Measurements from ENCODE around the gene TAF1D.

Gene TAF1D

GRCh38 chr11:93772123-93772522 is 30.8 kb upstream of the TAF1D start:
- TF ChIP-seq POU6F1 (CRISPR knock-in tag; IDR thresholded peaks at IDR 0.05; ENCODE audit: borderline replicate concordance, low read depth) (no peak), TOX (CRISPR knock-in tag; IDR thresholded peaks at IDR 0.05; ENCODE audit: borderline replicate concordance) (no peak), ARNTL (CRISPR knock-in tag; IDR thresholded peaks at IDR 0.05; ENCODE audit: borderline replicate concordance, low read depth) (no peak), RARB (CRISPR knock-in tag; IDR thresholded peaks at IDR 0.05) (no peak), CREB5 (CRISPR knock-in tag; IDR thresholded peaks at IDR 0.05; ENCODE audit: low read depth) (no peak), TCF4 (CRISPR knock-in tag; IDR thresholded peaks at IDR 0.05; ENCODE audit: borderline replicate concordance) (no peak), PPARA (CRISPR knock-in tag; IDR thresholded peaks at IDR 0.05; ENCODE audit: borderline replicate concordance) (no peak)
- ATAC-seq: no peak

GRCh38 chr11:93770160-93770559 is 28.9 kb upstream of the TAF1D start:
- no peak for ATAC-seq
- no peak for TF ChIP-seq BACH2 (CRISPR knock-in tag; IDR thresholded peaks at IDR 0.05; ENCODE audit: borderline replicate concordance)
- TF ChIP-seq ZNF565 (CRISPR knock-in tag; conservative IDR thresholded peaks at IDR 0.05; ENCODE audit: low read depth): no peak
- no peak for TF ChIP-seq ESRRG (CRISPR knock-in tag; IDR thresholded peaks at IDR 0.05)
- TF ChIP-seq ZNF70 (CRISPR knock-in tag; IDR thresholded peaks at IDR 0.05): no peak
- TF ChIP-seq TOX (CRISPR knock-in tag; IDR thresholded peaks at IDR 0.05; ENCODE audit: borderline replicate concordance): no peak
- TF ChIP-seq ZFP3 (CRISPR knock-in tag; IDR thresholded peaks at IDR 0.05): no peak
- TF ChIP-seq ARNTL (CRISPR knock-in tag; IDR thresholded peaks at IDR 0.05; ENCODE audit: borderline replicate concordance, low read depth): no peak

GRCh38 chr11:93767018-93767417 is 25.7 kb upstream of the TAF1D start:
- no peak for TF ChIP-seq POU6F1 (CRISPR knock-in tag; IDR thresholded peaks at IDR 0.05; ENCODE audit: borderline replicate concordance, low read depth)
- no peak for TF ChIP-seq ISL1 (CRISPR knock-in tag; IDR thresholded peaks at IDR 0.05)
- TF ChIP-seq ZNF70 (CRISPR knock-in tag; IDR thresholded peaks at IDR 0.05): no peak
- TF ChIP-seq TCF4 (CRISPR knock-in tag; IDR thresholded peaks at IDR 0.05; ENCODE audit: borderline replicate concordance): no peak
- TF ChIP-seq SNAI2 (CRISPR knock-in tag; IDR thresholded peaks at IDR 0.05): no peak
- no peak for ATAC-seq

GRCh38 chr11:93766504-93766903 is 25.2 kb upstream of the TAF1D start:
- ATAC-seq: no peak
- TF ChIP-seq BACH2 (CRISPR knock-in tag; IDR thresholded peaks at IDR 0.05; ENCODE audit: borderline replicate concordance) (no peak), TCF4 (CRISPR knock-in tag; IDR thresholded peaks at IDR 0.05; ENCODE audit: borderline replicate concordance) (no peak), PPARA (CRISPR knock-in tag; IDR thresholded peaks at IDR 0.05; ENCODE audit: borderline replicate concordance) (no peak), SNAI2 (CRISPR knock-in tag; IDR thresholded peaks at IDR 0.05) (no peak), POU6F1 (CRISPR knock-in tag; IDR thresholded peaks at IDR 0.05; ENCODE audit: borderline replicate concordance, low read depth) (no peak), RARB (CRISPR knock-in tag; IDR thresholded peaks at IDR 0.05) (no peak), ZC3H10 (CRISPR knock-in tag; IDR thresholded peaks at IDR 0.05) (no peak), ZNF565 (CRISPR knock-in tag; conservative IDR thresholded peaks at IDR 0.05; ENCODE audit: low read depth) (no peak), PATZ1 (CRISPR knock-in tag; IDR thresholded peaks at IDR 0.05; ENCODE audit: borderline replicate concordance) (no peak), TOX (CRISPR knock-in tag; IDR thresholded peaks at IDR 0.05; ENCODE audit: borderline replicate concordance) (no peak), ZFP3 (CRISPR knock-in tag; IDR thresholded peaks at IDR 0.05) (no peak), ARNTL (CRISPR knock-in tag; IDR thresholded peaks at IDR 0.05; ENCODE audit: borderline replicate concordance, low read depth) (no peak), OSR1 (CRISPR knock-in tag; IDR thresholded peaks at IDR 0.05) (no peak), CSRNP3 (CRISPR knock-in tag; IDR thresholded peaks at IDR 0.05) (no peak), ISL1 (CRISPR knock-in tag; IDR thresholded peaks at IDR 0.05) (no peak), ZNF8 (CRISPR knock-in tag; IDR thresholded peaks at IDR 0.05) (no peak), GLIS3 (CRISPR knock-in tag; IDR thresholded peaks at IDR 0.05) (no peak), ZNF70 (CRISPR knock-in tag; IDR thresholded peaks at IDR 0.05) (no peak), ZFP30 (CRISPR knock-in tag; IDR thresholded peaks at IDR 0.05) (no peak)
